Activated CD8-positive, alpha-beta memory T cell treated with anti-CD3 and anti-CD28 coated beads, Interleukin-2, amount 50 U/mL, for 1 hour (primary cell): ENCODE data around the gene ZNF583.

Experiments
- DNase-seq: peaks from one replicate; pipeline ENCODE4 v3.0.0-alpha.2; 2020; ENCODE audit errors: extremely low read depth

The ZNF583 gene

DNA sequence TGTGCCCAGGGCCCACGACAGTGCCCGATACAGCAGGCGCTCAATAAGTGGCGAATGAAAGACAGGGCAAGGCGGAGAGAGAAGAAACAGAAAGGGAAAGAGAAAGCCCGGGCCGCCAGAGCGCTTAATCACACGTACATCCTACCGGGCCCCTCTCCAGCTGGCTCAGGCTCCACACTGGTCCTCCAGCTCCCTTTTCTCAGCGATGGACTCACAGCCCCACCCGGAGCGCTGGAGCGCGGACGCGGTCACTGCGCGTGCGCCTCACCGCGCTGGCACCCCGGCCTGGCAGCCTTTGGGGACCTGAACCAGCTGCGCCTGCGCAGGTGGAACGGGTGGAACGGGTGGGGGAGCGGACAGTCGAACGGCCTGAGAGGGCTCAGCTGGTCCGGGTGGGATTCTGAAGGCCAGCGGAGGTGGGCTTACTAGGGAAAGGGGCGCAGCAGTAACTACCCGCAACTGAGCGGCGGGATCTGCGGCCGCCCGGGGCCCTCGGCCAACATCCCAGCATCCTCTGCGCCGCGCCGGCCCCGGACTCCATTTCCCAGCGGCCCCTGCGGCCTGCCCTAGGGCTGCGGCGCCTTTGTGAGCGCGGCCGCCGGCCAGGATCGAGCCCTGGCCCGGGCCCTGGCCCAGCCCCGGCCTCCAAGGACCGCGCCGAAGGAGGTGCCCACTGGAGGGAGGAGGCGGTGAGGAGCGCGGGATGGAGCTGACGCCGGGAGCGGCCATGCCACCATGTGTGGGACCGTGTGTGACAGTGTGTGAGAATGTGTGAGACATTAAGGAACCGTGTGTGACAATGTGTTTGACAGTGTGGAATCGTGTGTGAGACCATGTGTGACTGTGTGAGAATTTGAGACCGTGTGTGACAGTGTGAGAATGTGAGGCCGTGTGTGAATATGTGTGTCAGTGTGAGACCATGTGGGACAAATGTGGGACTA lies at the start of gene ZNF583:
ZNF583 (plus strand) TSS at position 569 of the 941 bp plus-strand sequence. CDS start 2,783 bp downstream, outside the sequence.
- DNase-seq, result peak; percentile 69

- no peak for DNase-seq
Observed at GRCh38 chr19:56355517-56355916, 48.6 kb upstream of the ZNF583 start.

DNA sequence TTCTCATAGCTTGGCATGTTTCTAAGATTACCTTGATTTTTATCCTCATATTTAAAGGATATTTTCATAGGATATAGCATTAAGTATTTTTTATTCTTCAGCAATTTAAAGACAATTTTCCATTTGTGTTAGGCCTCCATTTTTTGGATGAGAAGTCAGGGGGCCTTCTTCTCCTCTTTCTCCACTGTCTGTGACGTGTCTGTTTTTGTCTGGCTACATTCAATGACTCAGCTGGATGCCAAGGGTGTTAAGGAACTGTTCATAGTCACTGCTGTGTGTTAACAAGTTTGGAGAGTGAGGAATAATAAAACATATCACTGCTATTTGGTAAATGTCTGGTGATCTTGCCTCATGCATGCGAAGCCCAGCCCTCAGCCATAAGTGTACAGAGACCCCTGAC lies 47.2 kb upstream of the ZNF583 start:
- no peak for DNase-seq

DNA sequence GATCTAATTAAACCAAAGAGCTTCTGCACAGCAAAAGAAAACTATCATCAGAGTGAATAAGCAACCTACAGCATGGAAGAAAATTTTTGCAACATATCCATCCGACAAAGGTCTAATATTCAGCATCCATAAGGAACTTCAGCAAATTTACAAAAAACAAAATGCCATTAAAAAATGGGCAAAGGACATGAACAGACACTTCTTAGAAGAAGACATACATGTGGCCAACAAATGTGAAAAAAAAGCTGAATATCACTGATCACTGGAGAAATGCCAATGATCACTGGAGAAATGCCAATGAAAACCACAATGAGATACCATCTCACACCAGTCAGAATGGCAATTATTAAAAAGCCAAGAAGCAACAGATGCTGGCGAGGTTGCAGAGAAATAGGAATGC lies 43.3 kb upstream of the ZNF583 start:
- DNase-seq, result no peak

- peak; percentile 51 for DNase-seq
Observed at GRCh38 chr19:56367829-56368711, 36.1 kb upstream of the ZNF583 start.

GRCh38 chr19:56369886-56370676 lies 34.1 kb upstream of the ZNF583 start:
- DNase-seq, result no peak

GRCh38 chr19:56372281-56372680 lies 31.9 kb upstream of the ZNF583 start:
- no peak for DNase-seq

- no peak for DNase-seq
Observed at GRCh38 chr19:56377105-56377924, 26.8 kb upstream of the ZNF583 start.

- DNase-seq, result no peak
Observed at GRCh38 chr19:56383826-56384605, 20.1 kb upstream of the ZNF583 start.

- peak; percentile 82 for DNase-seq
Observed at GRCh38 chr19:56393119-56394012, 10.8 kb upstream of the ZNF583 start, which contains the start of gene ZNF582. Gene ZNF582, minus strand, starts transcription at chr19:56393534. Its CDS starts 1,782 bp downstream, at chr19:56391752.

DNA sequence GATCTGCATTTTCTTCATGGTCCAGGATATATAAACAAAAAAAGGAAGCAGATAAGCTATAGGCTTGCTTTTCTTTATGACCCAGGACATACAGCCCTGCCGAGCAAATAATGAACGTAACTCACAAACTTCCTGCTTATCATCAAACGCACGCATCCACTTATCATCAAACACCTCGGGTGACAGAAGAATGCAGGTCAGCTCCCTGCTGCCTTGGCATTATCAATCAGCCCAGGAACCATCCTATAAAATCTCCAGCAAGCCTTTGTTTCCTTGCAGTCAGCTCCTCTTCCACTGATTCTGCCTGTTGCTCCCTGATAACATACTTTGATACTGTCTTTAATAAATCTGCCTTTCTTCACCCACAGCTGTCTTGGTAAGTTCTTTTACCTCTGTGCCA lies 5.3 kb upstream of the ZNF583 start:
- no peak for DNase-seq

GRCh38 chr19:56400485-56400884 lies 3.6 kb upstream of the ZNF583 start:
- DNase-seq, result no peak

GRCh38 chr19:56403261-56403660 lies 871 bp upstream of the ZNF583 start:
- no peak for DNase-seq

GRCh38 chr19:56404705-56405056 lies 549 bp downstream of the ZNF583 start:
- DNase-seq, result no peak

GRCh38 chr19:56405062-56405461 lies 930 bp downstream of the ZNF583 start:
- DNase-seq, result no peak

GRCh38 chr19:56423276-56423984 lies 19.3 kb downstream of the ZNF583 start:
- no peak for DNase-seq

DNA sequence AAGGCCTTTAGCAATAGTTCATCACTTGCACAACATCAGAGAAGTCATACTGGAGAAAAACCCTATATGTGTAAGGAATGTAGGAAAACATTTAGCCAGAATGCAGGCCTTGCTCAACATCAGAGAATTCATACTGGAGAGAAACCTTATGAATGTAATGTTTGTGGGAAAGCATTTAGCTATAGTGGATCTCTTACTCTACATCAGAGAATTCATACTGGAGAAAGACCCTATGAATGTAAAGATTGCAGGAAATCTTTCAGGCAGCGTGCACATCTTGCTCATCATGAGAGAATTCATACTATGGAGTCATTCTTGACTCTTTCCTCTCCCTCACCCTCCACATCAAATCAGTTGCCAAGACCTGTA lies 19.8 kb downstream of the ZNF583 start:
- DNase-seq, result no peak

DNA sequence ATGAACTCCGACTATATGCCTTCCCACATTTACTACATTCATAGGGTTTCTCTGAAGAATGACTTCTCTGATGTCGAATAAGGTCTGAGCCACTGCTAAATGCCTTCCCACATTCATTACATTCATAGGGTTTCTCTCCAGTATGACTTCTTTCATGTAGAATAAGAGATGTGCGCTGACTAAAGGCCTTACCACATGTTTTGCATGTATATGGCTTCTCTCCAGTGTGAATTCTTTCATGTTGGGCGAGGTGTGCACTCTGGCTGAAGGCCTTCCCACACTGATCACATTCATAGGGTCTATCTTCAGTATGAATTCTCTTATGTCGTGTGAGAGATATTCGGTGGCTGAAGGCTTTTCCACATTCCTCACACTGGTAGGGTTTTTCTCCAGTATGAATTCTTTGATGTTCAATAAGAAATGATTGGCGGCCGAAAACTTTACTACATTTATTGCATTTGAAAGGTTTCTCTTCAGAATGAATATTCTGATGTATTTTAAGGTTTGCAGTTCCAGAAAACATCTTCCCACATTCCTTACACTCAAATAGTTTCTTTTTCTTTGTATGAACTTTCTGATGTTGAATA lies 37.2 kb downstream of the ZNF583 start:
- DNase-seq, result no peak
